Skeletal muscle satellite cell (primary cell): ENCODE data around the gene ZNF674. TPM values are rescaled to one million over a fixed set of nuclear protein-coding genes. Genes with fewer than 3 reads are reported as not detected.

Experiments
- H3K27me3 ChIP-seq: 2 replicates; pipeline ENCODE4 v1.7.0; 2013; ENCODE audit warnings: low read length; ENCODE audit not compliant: control insufficient read depth, insufficient read depth
- H3K36me3 ChIP-seq: 2 replicates; pipeline ENCODE4 v1.7.0; 2013; ENCODE audit warnings: mild to moderate bottlenecking, control low read depth, low read length; ENCODE audit not compliant: insufficient read depth
- H3K4me1 ChIP-seq: 2 replicates; pipeline ENCODE4 v1.7.0; 2013; ENCODE audit warnings: low read length; ENCODE audit not compliant: control insufficient read depth, insufficient read depth
- H3K4me2 ChIP-seq: 2 replicates; pipeline ENCODE4 v1.7.0; 2013; ENCODE audit warnings: mild to moderate bottlenecking, low read length
- H3K4me3 ChIP-seq: 2 replicates; pipeline ENCODE4 v1.7.0; 2013; ENCODE audit warnings: low read length
- H3K9ac ChIP-seq: 2 replicates; pipeline ENCODE4 v1.7.0; 2013; ENCODE audit warnings: mild to moderate bottlenecking, low read depth, low read length, moderate library complexity
- H3K9me3 ChIP-seq: replicated peaks from 2 replicates; pipeline ENCODE4 v1.7.0; 2013; ENCODE audit warnings: mild to moderate bottlenecking, control low read depth, low read length
- total RNA-seq: library from RNA; depleted of rRNA; stranded (reverse); fragments of >200 nt; gene quantifications from 2 replicates; pipeline ENCODE4 v1.2.3, GENCODE V29; 2012; rRNA removed

ZNF674 gene
- 2.0 and 2.8 TPM in 2 replicates for total RNA-seq

DNA sequence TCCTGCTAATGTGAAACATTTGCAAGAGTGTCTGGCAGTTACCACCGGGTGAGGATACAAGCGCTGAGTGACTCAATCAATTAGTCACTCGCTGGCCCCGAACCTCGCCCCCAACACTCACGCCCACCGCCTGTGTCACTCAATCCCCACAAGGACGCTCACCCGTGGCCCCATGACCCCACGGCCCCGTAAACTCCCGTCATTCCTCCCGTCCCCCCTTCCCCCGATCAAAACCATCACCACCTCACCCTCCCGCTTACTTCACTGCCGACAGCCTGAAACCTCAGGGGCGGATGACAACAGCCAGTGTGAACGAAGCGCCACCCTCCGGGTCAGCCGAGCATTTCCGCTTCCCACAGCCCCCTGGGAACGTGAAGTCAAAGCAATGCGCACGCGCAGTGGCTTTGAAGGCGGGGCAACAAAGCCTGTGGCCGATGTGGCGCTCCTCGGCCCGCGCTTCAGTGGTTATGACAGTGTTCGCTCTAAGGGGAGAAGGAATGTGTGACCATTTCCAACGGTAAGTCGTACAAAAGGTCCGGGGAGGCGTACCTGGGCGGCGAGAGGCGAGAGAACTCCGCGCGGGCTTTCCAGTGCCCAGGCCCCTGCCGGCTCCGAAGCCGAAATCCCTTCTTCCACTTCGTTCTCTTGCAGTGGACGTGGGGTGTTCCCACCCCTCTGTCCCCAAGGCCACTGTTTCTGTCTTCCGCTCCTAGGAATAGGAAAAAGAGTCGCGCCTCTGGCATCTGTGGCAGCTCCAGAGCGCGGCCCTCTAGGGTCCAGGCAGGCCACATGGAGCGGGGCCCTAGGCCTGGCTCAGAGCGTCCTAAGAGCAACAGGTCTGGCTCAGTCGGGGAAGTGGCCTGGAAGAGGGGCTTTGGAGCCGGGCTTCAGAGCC, at the start of gene ZNF674:
Gene ZNF674 (minus strand): TSS at position 311 of the 895 bp plus-strand sequence. CDS start 3,334 bp downstream, outside the sequence.
- Histone ChIP-seq H3K4me1 (peaks cover 26% of the 10 kb centered on the region), H3K9ac (peak within 1 kb of the TSS; percentile 97), H3K36me3 (peaks cover 6% of the 10 kb centered on the region), H3K27me3 (no peaks in the 10 kb centered on the region), H3K9me3 (no peaks in the 10 kb centered on the region), H3K4me3 (peak within 1 kb of the TSS; percentile 84), H3K4me2 (peak within 1 kb of the TSS; percentile 77)

DNA sequence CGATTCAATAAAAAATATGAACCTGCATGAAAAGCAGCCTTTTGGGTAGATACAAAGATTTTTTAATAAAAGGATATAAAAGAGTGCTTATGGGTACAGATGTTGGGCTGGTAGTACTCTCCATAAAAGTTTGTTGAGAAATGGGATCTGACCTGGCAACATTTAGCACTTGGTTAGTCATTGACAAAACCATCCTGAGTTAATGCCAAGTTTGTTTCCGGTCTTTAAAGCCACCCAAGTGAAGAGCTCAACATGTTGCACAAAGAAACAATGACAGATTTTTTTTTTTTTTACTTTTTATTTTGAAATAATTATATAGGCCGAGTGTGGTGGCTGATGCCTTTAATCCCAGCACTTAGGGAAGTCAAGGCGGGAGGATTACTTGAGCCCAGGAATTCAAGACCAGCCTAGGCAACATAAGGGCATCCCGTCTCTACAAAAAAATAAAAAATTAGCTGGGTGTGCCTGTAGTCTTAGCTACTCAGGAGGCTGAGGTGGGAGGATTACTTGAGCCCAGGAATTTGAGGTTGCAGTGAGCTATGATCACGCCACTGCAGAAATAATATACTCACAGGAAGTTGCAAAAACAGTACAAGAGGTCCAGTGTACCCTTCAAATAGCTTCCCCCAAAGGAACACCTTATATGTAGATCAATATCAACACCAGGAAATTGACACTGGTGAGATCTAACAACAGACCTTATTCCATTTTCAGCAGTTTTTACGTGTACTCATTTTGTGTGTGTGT, 44.9 kb upstream of the ZNF674 start:
- no peaks in the 10 kb centered on the region for H3K9me3 ChIP-seq
- H3K9ac ChIP-seq: peak overlapping the region; percentile 7
- H3K27me3 ChIP-seq: no peaks in the 10 kb centered on the region
- H3K36me3 ChIP-seq: no peaks in the 10 kb centered on the region
- no peak overlapping the region for H3K4me3 ChIP-seq
- peak overlapping the region; percentile 11 for H3K4me2 ChIP-seq
- peaks cover 36% of the 10 kb centered on the region for H3K4me1 ChIP-seq

DNA sequence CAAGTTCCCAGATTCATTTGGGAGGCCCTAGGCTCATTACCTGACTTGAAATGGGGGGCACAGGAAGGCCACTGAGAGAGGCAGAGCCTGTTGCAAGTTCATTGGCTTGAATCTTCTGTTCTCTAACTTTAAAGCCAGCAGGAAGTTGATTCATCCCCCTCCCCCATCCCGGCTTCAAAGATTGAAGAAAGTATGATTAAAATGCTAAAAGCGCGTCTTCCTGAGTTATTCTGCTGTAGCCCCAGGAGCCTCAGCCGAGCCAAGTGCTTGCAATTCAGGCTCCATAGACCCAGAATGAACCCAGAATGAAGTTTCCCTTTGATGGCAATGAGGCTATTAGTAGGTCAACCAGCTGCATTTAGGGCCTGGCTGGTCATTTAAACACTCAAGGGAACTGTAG, 43.0 kb upstream of the ZNF674 start:
- Histone ChIP-seq H3K27me3 (no peaks in the 10 kb centered on the region), H3K9ac (peak overlapping the region; percentile 58), H3K4me1 (peaks cover 53% of the 10 kb centered on the region), H3K4me2 (peak overlapping the region; percentile 65), H3K36me3 (no peaks in the 10 kb centered on the region), H3K4me3 (peak overlapping the region; percentile 40), H3K9me3 (no peaks in the 10 kb centered on the region)

DNA sequence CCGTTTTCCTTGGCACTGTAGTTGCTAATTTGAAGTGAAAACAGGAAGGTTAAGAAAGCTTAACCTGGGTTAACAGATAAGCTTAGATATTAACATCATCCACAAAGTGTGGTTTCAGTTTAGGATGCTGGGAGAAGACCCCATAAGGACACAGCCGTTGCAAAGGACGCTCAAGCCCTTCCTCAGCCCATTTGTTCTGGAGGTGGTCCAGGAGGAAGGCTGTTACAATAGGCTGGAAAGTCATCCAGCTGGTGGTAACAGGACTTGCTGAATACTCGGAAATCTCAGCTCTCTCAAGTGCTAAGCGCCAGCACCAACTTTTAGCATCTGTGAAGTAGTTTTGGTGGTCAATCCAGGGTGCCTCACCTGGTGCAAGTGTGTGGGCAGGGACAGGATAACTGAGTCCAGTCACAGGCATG, 42.5 kb upstream of the ZNF674 start:
- peak overlapping the region; percentile 65 for H3K4me2 ChIP-seq
- no peaks in the 10 kb centered on the region for H3K27me3 ChIP-seq
- peak overlapping the region; percentile 40 for H3K4me3 ChIP-seq
- peak overlapping the region; percentile 58 for H3K9ac ChIP-seq
- H3K9me3 ChIP-seq: no peaks in the 10 kb centered on the region
- H3K36me3 ChIP-seq: no peaks in the 10 kb centered on the region
- H3K4me1 ChIP-seq: peaks cover 55% of the 10 kb centered on the region

DNA sequence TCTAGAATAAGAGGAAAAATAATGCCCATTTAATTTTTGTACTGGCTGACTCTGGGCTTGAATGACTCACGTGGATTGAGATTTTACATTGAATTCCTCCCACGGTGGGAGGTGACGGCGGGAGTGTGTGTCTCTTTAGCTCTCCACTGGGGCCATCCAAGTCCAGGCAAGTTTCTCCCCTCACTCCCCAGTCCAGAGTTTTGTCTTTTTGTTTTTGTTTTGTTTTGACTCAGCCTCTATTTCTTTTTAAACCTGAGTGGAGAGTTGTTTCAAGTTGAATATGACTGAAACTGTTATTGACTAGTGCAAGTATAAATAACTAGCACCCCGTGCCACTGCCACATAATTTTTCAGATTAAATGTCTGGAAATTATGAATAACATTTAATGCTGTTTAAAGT, 41.9 kb upstream of the ZNF674 start:
- Histone ChIP-seq H3K4me1 (peaks cover 60% of the 10 kb centered on the region), H3K9ac (peak overlapping the region; percentile 58), H3K36me3 (no peaks in the 10 kb centered on the region), H3K4me3 (peak overlapping the region; percentile 40), H3K4me2 (peak overlapping the region; percentile 65), H3K9me3 (no peaks in the 10 kb centered on the region), H3K27me3 (no peaks in the 10 kb centered on the region)

DNA sequence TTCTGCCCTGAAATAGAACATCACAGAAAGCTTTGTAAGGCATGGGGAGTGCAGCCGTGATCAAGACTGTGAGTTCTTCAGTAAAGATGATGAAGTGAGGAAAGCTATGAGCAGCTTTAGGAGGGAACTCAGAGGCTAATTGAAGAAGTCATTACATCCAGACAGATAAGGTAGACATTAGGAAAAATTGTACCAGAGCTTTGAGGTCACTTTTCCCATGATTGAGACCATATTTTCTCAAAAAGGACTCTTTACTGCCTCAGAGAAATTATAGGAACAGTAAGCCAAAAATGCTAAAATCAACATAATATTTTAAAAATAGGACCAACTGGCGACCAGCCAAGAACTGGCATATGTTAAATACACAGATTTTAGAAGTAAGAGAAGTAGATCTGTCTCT, 39.5 kb upstream of the ZNF674 start:
- no peak overlapping the region for H3K4me2 ChIP-seq

DNA sequence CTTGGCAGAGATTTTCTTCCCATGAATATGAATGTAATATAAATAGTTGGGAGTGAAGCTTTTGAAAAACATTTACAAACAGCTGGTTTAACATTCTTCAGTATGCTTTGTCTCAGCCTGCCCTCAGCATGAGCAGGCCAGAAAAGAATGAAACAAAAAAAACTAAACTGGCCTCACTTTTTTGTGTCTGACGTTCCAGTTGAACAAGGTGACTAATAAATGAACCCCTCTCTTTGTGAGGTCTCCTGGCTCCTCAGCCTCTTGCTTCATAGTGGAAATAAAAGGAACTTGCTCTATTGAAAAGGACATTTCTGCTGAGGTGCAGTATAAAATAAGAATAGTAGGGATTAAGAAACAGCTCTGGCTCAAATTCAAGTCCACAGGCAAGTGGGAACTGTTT, 37.7 kb upstream of the ZNF674 start:
- H3K9ac ChIP-seq: peak overlapping the region; percentile 95

More for the DNA sequence above, 39.5 kb upstream of the ZNF674 start:
- H3K4me3 ChIP-seq: no peak overlapping the region
- no peaks in the 10 kb centered on the region for H3K9me3 ChIP-seq
- peak overlapping the region; percentile 16 for H3K9ac ChIP-seq
- no peaks in the 10 kb centered on the region for H3K27me3 ChIP-seq
- no peaks in the 10 kb centered on the region for H3K36me3 ChIP-seq
- H3K4me1 ChIP-seq: peaks cover 57% of the 10 kb centered on the region

DNA sequence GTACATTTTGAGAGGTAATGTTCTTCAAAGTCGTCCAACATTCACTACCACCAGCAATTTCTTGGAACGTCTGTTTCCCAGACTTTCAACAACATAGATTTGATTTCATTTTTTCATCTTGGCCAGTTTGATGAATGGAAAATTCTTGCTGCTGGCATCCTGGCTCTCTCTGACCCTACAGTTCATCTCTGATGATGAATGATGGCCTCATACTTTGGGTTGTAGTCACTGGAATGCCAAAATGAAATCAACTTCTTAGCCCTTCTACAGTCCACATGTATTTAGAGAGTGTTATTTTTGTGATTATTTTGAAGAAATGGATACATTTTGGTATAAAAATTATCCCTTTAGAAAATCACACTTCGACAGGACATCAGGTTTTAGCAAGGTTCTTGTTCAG, 37.1 kb upstream of the ZNF674 start:
- Histone ChIP-seq H3K9me3 (no peaks in the 10 kb centered on the region), H3K36me3 (no peaks in the 10 kb centered on the region), H3K27me3 (no peaks in the 10 kb centered on the region), H3K9ac (peak overlapping the region; percentile 95), H3K4me3 (peak overlapping the region; percentile 51), H3K4me1 (peaks cover 47% of the 10 kb centered on the region), H3K4me2 (peak overlapping the region; percentile 78)

More for the DNA sequence above, 37.7 kb upstream of the ZNF674 start:
- Histone ChIP-seq H3K9me3 (no peaks in the 10 kb centered on the region), H3K4me1 (peaks cover 47% of the 10 kb centered on the region), H3K4me2 (peak overlapping the region; percentile 78), H3K27me3 (no peaks in the 10 kb centered on the region), H3K4me3 (peak overlapping the region; percentile 25), H3K36me3 (no peaks in the 10 kb centered on the region)

DNA sequence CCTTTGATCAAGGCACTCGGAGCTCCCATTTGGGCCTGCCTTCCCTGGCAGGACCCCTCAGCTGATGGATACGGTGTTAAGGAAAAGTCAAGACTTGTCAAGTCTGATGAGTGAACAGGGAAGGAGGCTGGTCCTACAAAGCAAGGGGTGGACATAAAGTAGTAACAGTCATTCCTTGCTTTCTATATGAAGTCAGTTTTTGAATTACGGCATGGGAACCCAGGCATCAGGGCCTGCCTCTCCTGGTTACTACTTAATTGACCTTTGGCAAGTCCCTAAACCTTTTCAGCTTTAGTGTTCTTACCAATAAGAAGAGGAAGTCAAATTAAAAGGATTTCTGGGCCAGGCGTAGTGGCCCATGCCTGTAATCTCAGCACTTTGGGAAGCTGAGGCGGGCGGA, 35.4 kb upstream of the ZNF674 start:
- no peak overlapping the region for H3K4me3 ChIP-seq
- no peaks in the 10 kb centered on the region for H3K27me3 ChIP-seq
- no peak overlapping the region for H3K9ac ChIP-seq
- no peaks in the 10 kb centered on the region for H3K9me3 ChIP-seq
- H3K4me1 ChIP-seq: peaks cover 42% of the 10 kb centered on the region
- no peaks in the 10 kb centered on the region for H3K36me3 ChIP-seq
- H3K4me2 ChIP-seq: no peak overlapping the region

DNA sequence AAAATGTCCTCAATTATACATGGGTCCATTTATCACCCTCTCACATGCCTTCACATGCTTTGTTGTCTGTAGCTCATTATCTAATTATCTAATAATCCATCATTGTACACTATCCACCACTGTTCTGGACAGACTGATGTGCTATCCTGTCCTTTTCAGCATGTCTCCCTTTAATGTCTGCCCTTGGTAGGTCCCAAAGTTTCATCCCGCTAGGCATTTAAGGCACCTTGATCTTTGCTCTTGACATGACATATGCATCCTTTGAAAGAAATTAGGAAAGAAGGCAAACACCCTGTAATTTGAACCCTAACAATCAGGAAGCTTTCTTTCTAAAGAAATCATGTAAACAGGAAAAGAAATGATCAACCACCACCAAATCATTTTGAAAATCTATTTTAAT, 34.0 kb upstream of the ZNF674 start:
- Histone ChIP-seq H3K27me3 (no peaks in the 10 kb centered on the region), H3K9ac (no peak overlapping the region), H3K4me3 (no peak overlapping the region), H3K4me2 (no peak overlapping the region), H3K9me3 (no peaks in the 10 kb centered on the region), H3K36me3 (no peaks in the 10 kb centered on the region), H3K4me1 (peaks cover 37% of the 10 kb centered on the region)

DNA sequence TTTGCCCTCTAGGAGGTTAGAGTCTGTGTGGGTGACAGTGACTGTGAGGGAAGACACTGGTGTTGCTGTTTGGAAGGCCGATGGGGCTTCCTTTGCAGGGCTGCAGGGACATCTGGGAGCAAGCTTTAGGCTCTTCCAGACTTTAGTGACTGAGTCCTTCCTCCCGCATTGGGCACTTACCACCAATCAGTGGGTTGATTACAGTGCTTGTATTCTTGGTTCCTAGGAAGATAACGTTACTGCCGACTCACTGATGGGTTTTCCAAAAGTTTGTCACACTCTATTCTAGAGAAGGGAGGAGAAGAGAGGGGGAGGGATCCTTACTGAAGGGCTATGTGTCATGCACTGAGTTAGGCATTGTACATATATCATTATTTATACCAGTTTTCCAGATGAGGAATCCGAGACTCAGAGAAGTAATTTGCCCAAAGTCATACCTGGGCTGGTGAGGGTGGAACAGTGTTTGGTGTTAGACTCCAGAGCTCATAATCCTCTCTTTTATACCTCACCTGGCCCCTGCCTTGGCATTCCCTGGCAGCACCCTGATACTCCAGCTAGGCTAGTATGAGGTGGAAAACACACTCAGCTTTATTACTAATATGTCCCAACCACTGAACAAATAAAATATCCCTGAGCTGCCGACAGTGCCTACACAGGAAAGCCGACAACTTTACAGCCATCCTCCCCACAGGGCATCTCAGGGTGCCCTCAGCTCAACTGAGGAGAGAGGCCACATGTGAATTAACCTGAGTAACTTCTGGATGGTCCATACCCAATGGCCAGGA, 32.2 kb upstream of the ZNF674 start:
- Histone ChIP-seq H3K9me3 (no peaks in the 10 kb centered on the region), H3K4me1 (peaks cover 23% of the 10 kb centered on the region), H3K4me2 (peak overlapping the region; percentile 86), H3K4me3 (peak overlapping the region; percentile 41), H3K27me3 (no peaks in the 10 kb centered on the region), H3K36me3 (no peaks in the 10 kb centered on the region), H3K9ac (peak overlapping the region; percentile 69)
